GM18909 (cell line): ENCODE results near the gene TMPRSS12.
"Not testable (repeated sequence)": the region's sequence is repeated elsewhere in the genome, so short reads cannot be mapped to it uniquely, and the experiment has no call there.

Experiments used
- ATAC-seq: cut with Tn5 transposase; IDR thresholded peaks from one replicate; pipeline ENCODE4 v1.9.1; 2021; ENCODE audit warnings: mild to moderate bottlenecking; ENCODE audit not compliant: unreplicated experiment, poor library complexity

TMPRSS12 gene

GRCh38 chr12:50925342-50925651 is 82.6 kb downstream of the TMPRSS12 start:
- no peak for ATAC-seq

GRCh38 chr12:50925920-50926319 is 83.2 kb downstream of the TMPRSS12 start:
- ATAC-seq, result no peak

DNA sequence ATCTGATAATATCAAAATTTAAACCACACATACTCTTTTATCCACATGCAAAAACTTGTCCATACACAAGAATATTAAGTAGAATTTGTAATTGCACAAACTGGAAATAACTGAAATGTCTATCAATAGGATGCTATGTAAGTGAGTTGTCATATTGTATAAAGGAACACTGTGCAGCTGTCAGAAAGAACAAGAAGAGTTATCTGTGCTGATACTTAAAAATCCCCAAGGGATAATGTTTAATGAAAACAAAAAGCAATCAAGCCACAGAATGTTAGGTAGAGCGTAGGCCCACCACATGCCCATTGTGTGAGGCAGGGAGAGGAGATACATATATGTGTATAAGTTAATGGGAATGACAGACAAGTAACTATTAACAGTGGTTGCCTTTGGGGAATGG is 83.7 kb downstream of the TMPRSS12 start:
- ATAC-seq, result no peak

- not testable (repeated sequence) for ATAC-seq
Measured at GRCh38 chr12:50926932-50927331, 84.2 kb downstream of the TMPRSS12 start.

GRCh38 chr12:50927356-50927755 is 84.6 kb downstream of the TMPRSS12 start:
- no peak for ATAC-seq

- no peak for ATAC-seq
Measured at GRCh38 chr12:50927766-50928224, 85.1 kb downstream of the TMPRSS12 start.

GRCh38 chr12:50928392-50928791 is 85.7 kb downstream of the TMPRSS12 start:
- ATAC-seq, result no peak

- no peak for ATAC-seq
Measured at GRCh38 chr12:50929831-50930230, 87.1 kb downstream of the TMPRSS12 start.

DNA sequence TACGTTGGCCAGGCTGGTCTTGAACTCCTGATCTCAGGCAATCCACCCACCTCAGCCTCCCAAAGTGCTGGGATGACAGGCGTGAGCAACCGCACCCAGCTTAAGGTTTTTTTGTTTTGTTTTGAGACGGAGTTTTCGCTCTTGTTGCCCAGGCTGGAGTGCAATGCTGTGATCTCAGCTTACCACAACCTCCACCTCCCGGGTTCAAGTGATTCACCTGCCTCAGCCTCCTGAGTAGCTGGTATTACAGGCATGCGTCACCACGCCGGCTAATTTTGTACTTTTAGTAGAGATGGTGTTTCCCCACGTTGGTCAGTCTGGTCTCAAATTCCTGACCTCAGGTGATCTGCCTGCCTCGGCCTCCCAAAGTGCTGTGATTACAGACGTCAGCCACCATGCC is 87.8 kb downstream of the TMPRSS12 start:
- ATAC-seq, result not testable (repeated sequence)

- ATAC-seq, result no peak
Measured at GRCh38 chr12:50932787-50933280, 90.1 kb downstream of the TMPRSS12 start.

DNA sequence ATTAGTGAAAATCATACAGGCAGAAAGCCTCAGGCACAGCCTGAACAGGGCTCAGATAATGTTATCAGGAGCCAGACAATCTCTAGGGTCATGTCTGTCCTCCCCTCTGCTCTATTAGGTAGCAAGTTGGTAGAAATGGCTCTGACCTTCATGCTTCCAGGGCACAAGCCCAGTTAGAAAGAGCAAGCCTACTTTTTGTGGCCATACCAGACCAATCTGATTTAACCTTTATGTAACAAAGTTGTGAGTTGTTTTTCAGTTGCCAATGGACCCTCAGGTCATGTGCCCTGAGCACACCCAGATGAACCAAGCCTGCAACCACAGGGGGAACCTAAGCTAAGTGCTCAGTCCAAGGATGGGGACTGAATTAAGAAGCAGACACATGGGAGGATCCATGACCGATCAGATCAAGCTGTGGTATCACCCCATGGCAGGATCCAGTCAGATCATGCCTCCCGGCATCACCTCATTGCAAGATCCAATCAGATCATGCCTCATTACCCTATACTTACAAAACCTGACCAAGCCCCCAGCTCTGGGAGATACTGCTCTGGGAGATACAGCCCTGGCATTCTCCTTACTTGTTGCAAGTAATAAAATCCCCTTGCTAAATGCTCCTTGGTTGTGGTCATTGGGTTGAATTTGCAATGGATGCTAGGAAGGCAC is 90.9 kb downstream of the TMPRSS12 start:
- ATAC-seq, result no peak

- no peak for ATAC-seq
Measured at GRCh38 chr12:50934371-50934851, 91.7 kb downstream of the TMPRSS12 start.

- ATAC-seq, result no peak
Measured at GRCh38 chr12:50934981-50935807, 92.5 kb downstream of the TMPRSS12 start.

- no peak for ATAC-seq
Measured at GRCh38 chr12:50936821-50937530, 94.2 kb downstream of the TMPRSS12 start.
